GM12878 (cell line): ENCODE results near the gene EPHB2. TPM values are rescaled to one million over a fixed set of nuclear protein-coding genes. Genes with fewer than 3 reads are reported as not detected.

Source experiments
- ATAC-seq: fragments of 200-7000 bp; cut with Tn5 transposase; 3 replicates; pipeline ENCODE4 v1.9.1; 2020; ENCODE audit warnings: mild to moderate bottlenecking, moderate library complexity
- BruUV-seq: library from RNA; stranded (reverse); fragments of 400-500 nt; replicated peaks from 2 replicates; lab custom pipeline; 2021; lab: Mats Ljungman, UMichigan
- CTCF ChIA-PET: fragments of 300-600 bp; sonication (Branson Sonifier 250); formaldehyde crosslinking; extraction: SDS; loops from one replicate; lab custom pipeline; 2021; ENCODE audit warnings: inconsistent platforms; lab: Yijun Ruan, JAX
- POLR2A ChIA-PET: fragments of 350-600 bp; formaldehyde crosslinking; extraction: SDS; loops from one replicate; lab custom pipeline; 2021; ENCODE audit warnings: inconsistent platforms; lab: Charles Lee
- RAD21 ChIA-PET: fragments of 300-600 bp; sonication (Branson Sonifier 250); formaldehyde crosslinking; loops from one replicate; lab custom pipeline; 2023; ENCODE audit warnings: antibody characterized with exemption; ENCODE audit not compliant: unreplicated experiment; lab: Charles Lee
- SMC1A ChIA-PET: fragments of 300-600 bp; sonication (Branson Sonifier 250); formaldehyde crosslinking; loops from one replicate; lab custom pipeline; 2023; ENCODE audit not compliant: unreplicated experiment, uncharacterized antibody; lab: Charles Lee
- DNase-seq: peaks from one replicate; pipeline ENCODE4 v3.0.0-alpha.2; 2011; ENCODE audit warnings: low read depth, low spot score
- FAIRE-seq: peaks from 3 replicates; lab custom pipeline; 2011; peaks lifted over from hg19 to GRCh38; lab: Jason Lieb, UNC
- H2AFZ ChIP-seq: 2 replicates; pipeline ENCODE4 v1.6.0; 2011; ENCODE audit warnings: low read depth, low read length, control low read depth; ENCODE audit not compliant: control insufficient read depth
- H3K27ac ChIP-seq: 2 replicates; pipeline ENCODE4 v1.5.1; 2011; ENCODE audit warnings: control low read depth; ENCODE audit not compliant: control insufficient read depth, insufficient read depth
- H3K27me3 ChIP-seq, 2 experiments: replicated peaks in 1 of 2; 2 replicates each; pipeline versions ENCODE4 v1.6.0 to v1.6.1; 2011; ENCODE audit warnings: low read length in 1 of 2; ENCODE audit not compliant: control insufficient read depth in 2 of 2, insufficient read depth in 2 of 2
- H3K36me3 ChIP-seq, 2 experiments: 2 replicates each; pipeline ENCODE4 v1.5.1; 2011; ENCODE audit warnings: low read length in 1 of 2; ENCODE audit not compliant: control insufficient read depth in 2 of 2, insufficient read depth in 2 of 2
- H3K4me1 ChIP-seq: 2 replicates; pipeline ENCODE4 v1.6.1; 2011; ENCODE audit warnings: mild to moderate bottlenecking, low read length, moderate library complexity, mixed read lengths; ENCODE audit not compliant: control insufficient read depth, insufficient read depth
- H3K4me2 ChIP-seq: 2 replicates; pipeline ENCODE4 v1.6.0; 2011; ENCODE audit warnings: control low read depth; ENCODE audit not compliant: control insufficient read depth, insufficient read depth
- H3K4me3 ChIP-seq: fragments of 200-600 bp; sonication (generic); 2 replicates; pipeline ENCODE4 v1.5.1; 2016
- H3K79me2 ChIP-seq: 2 replicates; pipeline ENCODE4 v1.6.0; 2011; ENCODE audit warnings: low read length; ENCODE audit not compliant: control insufficient read depth, insufficient read depth
- H3K9ac ChIP-seq: 2 replicates; pipeline ENCODE4 v1.8.0; 2011; ENCODE audit warnings: low read length, control low read depth, mixed read lengths; ENCODE audit not compliant: control insufficient read depth, insufficient read depth
- H3K9me3 ChIP-seq: replicated peaks from 3 replicates; pipeline ENCODE4 v1.5.1; 2011; ENCODE audit warnings: mild to moderate bottlenecking, low read length; ENCODE audit not compliant: control insufficient read depth, insufficient read depth
- H4K20me1 ChIP-seq: 2 replicates; pipeline ENCODE4 v1.6.0; 2011; ENCODE audit not compliant: control insufficient read depth, insufficient read depth
- BACH1 ChIP-seq: fragments of 450-650 bp; IDR thresholded peaks from 2 replicates; pipeline ENCODE4 v1.6.1; 2017; ENCODE audit warnings: mild to moderate bottlenecking, borderline replicate concordance
- BCL11A ChIP-seq: IDR thresholded peaks from 2 replicates; pipeline ENCODE4 v1.6.1; 2011; ENCODE audit warnings: low read depth, low read length
- CEBPZ ChIP-seq: fragments of 150-350 bp; IDR thresholded peaks from 2 replicates; pipeline ENCODE4 v1.6.1; 2016; ENCODE audit warnings: low read depth, low read length
- EZH2 ChIP-seq: IDR thresholded peaks from 2 replicates; pipeline ENCODE4 v1.6.1; 2012; ENCODE audit warnings: low read depth, mild to moderate bottlenecking, control low read depth, inconsistent platforms, low read length, borderline replicate concordance; ENCODE audit not compliant: control insufficient read depth
- GATAD2B ChIP-seq: fragments of 450-650 bp; conservative IDR thresholded peaks from 2 replicates; pipeline ENCODE4 v1.6.1; 2017; ENCODE audit warnings: low read depth, mild to moderate bottlenecking, moderate library complexity
- HSF1 ChIP-seq: fragments of 150-350 bp; IDR thresholded peaks from 2 replicates; pipeline ENCODE4 v1.6.1; 2014; ENCODE audit warnings: mild to moderate bottlenecking, low read depth, low read length
- KAT2A ChIP-seq: conservative IDR thresholded peaks from 2 replicates; pipeline ENCODE4 v1.6.1; 2011; ENCODE audit warnings: low read depth, low read length; ENCODE audit not compliant: control insufficient read depth
- MYB ChIP-seq: fragments of 150-350 bp; IDR thresholded peaks from 2 replicates; pipeline ENCODE4 v1.6.1; 2014; ENCODE audit warnings: mild to moderate bottlenecking, low read depth, low read length, borderline replicate concordance
- NFXL1 ChIP-seq: fragments of 450-650 bp; IDR thresholded peaks from 2 replicates; pipeline ENCODE4 v1.6.1; 2017; ENCODE audit warnings: antibody characterized with exemption, mild to moderate bottlenecking, borderline replicate concordance
- PKNOX1 ChIP-seq: fragments of 450-650 bp; IDR thresholded peaks from 2 replicates; pipeline ENCODE4 v1.6.1; 2016; ENCODE audit warnings: mild to moderate bottlenecking
- RELA ChIP-seq: fragments of 450-650 bp; IDR thresholded peaks from 2 replicates; pipeline ENCODE4 v1.8.0; 2014; ENCODE audit warnings: borderline replicate concordance; ENCODE audit not compliant: partially characterized antibody
- SRF ChIP-seq, 2 experiments: IDR thresholded peaks; 2 replicates each; pipeline ENCODE4 v1.6.1; 2011; ENCODE audit warnings: low read depth in 2 of 2, low read length in 2 of 2, mild to moderate bottlenecking in 1 of 2, moderate library complexity in 1 of 2
- YY1 ChIP-seq: IDR thresholded peaks from 2 replicates; pipeline ENCODE4 v1.6.1; 2011; ENCODE audit warnings: low read depth, mild to moderate bottlenecking, low read length
- ZBTB40 ChIP-seq: fragments of 450-650 bp; IDR thresholded peaks from 2 replicates; pipeline ENCODE4 v1.6.1; 2016; ENCODE audit warnings: mild to moderate bottlenecking, moderate library complexity, borderline replicate concordance
- ZNF207 ChIP-seq: fragments of 450-650 bp; IDR thresholded peaks from 2 replicates; pipeline ENCODE4 v1.6.1; 2014; ENCODE audit warnings: antibody characterized with exemption, mild to moderate bottlenecking, borderline replicate concordance
- WGBS: methylation state at CpG from one replicate; pipeline ENCODE4 v1.1.6; 2016; ENCODE audit warnings: low lambda C conversion rate; ENCODE audit not compliant: insufficient replicate concordance, insufficient coverage; ENCODE audit errors: missing lambda C conversion rate; 5-methylcytosine and 5-hydroxymethylcytosine counted together
- in situ Hi-C: fragments of 300-500 bp; cut with MboI; formaldehyde crosslinking; loops from 9 replicates; pipeline ENCODE4 v1.14.3; 2018; ENCODE audit warnings: mixed read lengths
- intact Hi-C: fragments of 100-400 bp; cut with micrococcal nuclease; formaldehyde crosslinking; loops from one replicate; pipeline ENCODE4 v1.14.2; 2022; ENCODE audit not compliant: unreplicated experiment
- polyA plus RNA-seq, 11 experiments: library from polyadenylated mRNA; depleted of rRNA in 4 of 11; unstranded in 6 of 11; stranded (reverse) in 5 of 11; fragments of >200 nt; fragmentation: Nextera tagmentation in 4 of 11; fragmentation: Illumina TruSeq in 1 of 11; extraction: Ambion mirVana in 4 of 11; extraction: Trizol in 1 of 11; gene quantifications; 1 replicate in 1 of 11; 2 replicates in 10 of 11; pipeline versions ENCODE4 v1.2.1 to v1.2.3, GENCODE V29; 2011 to 2016; ENCODE audit warnings: inconsistent platforms in 2 of 11, missing spikeins in 2 of 11, low read depth in 1 of 11
- total RNA-seq, 4 experiments: library from RNA; depleted of rRNA in 3 of 4; stranded (reverse); fragments of >200 nt in 3 of 4; fragmentation: Illumina TruSeq in 1 of 4; extraction: Trizol in 1 of 4; gene quantifications; 2 replicates each; pipeline versions ENCODE4 v1.2.1 to v1.2.3, GENCODE V29; 2013 to 2021

The EPHB2 gene
- total and polyA plus RNA-seq, 10 of the 15 experiments (the other 5 are each of a cell fraction or from before 2014, with no cell fraction given), result 0.13 to 3.3 (median 0.92) TPM

GRCh38 chr1:22970096-22970495, 259.5 kb downstream of the EPHB2 start:
- CTCF ChIA-PET, result interaction anchor here (0.7 to 15.3 kb wide), 2 partner anchors 215 to 636 kb away, joined by 3 to 114 read pairs; no protein-coding TSS in a partner anchor
- no peak overlapping the region for H3K4me2 ChIP-seq
- FAIRE-seq (no peak), DNase-seq (no peak), ATAC-seq (no peak)
- H3K9ac ChIP-seq, result no peak overlapping the region
- peaks cover 0 to 5% of the 10 kb centered on the region in 2 experiments; a peak in 3 of 4 replicates for H3K27me3 ChIP-seq
- SMC1A ChIA-PET, result no interaction called here
- TF ChIP-seq KAT2A, result no peak
- no peak for TF ChIP-seq MYB
- TF ChIP-seq SRF (IDR thresholded peaks at IDR 0.05; ENCODE audit: low read depth in 2 of 2, low read length in 2 of 2), result no peak
- TF ChIP-seq HSF1, result no peak
- TF ChIP-seq GATAD2B, result no peak
- no peak for TF ChIP-seq EZH2
- TF ChIP-seq BCL11A, result no peak
- TF ChIP-seq BACH1, result no peak
- no peak for TF ChIP-seq PKNOX1
- no peak for TF ChIP-seq ZNF207
- no peak for TF ChIP-seq NFXL1
- TF ChIP-seq YY1, result no peak
- TF ChIP-seq RELA, result no peak
- no peak for TF ChIP-seq CEBPZ
- TF ChIP-seq ZBTB40, result no peak
- H3K4me1 ChIP-seq, result no peaks in the 10 kb centered on the region
- no peaks in the 10 kb centered on the region for H4K20me1 ChIP-seq
- H2AFZ ChIP-seq, result no peak overlapping the region
- no peak overlapping the region for H3K4me3 ChIP-seq
- in situ Hi-C loops (no loop called here), intact Hi-C loops (no loop called here)
- H3K79me2 ChIP-seq, result no peaks in the 10 kb centered on the region
- H3K36me3 ChIP-seq, result no peaks in the 10 kb centered on the region
- no peaks in the 10 kb centered on the region; the same call in 2 of the 3 replicates for H3K9me3 ChIP-seq
- no TSS peak for BruUV-seq
- WGBS, result 3% methylated on average over 2 of the region's 2 CpGs
- POLR2A ChIA-PET, result no interaction called here
- RAD21 ChIA-PET, result no interaction called here
- no peak overlapping the region for H3K27ac ChIP-seq
